Measurements from ENCODE around the gene RPUSD1. TPM values are rescaled to one million over a fixed set of nuclear protein-coding genes. Genes with fewer than 3 reads are reported as not detected.

The RPUSD1 gene
- total RNA-seq, 1 experiment from 2014 or later = 72.6 TPM

GRCh38 chr16:769934-770333 lies 18.2 kb downstream of the RPUSD1 start:
- Histone ChIP-seq H3K9me2 (replicated peaks; ENCODE audit: low read length) (no peaks in the 10 kb centered on the region), H3K4me2 (ENCODE audit: low read length) (no peak overlapping the region), H3K4me3 (ENCODE audit: low read length) (no peak overlapping the region), H3K27ac (ENCODE audit: low read length) (no peak overlapping the region), H3K79me2 (ENCODE audit: low read length) (no peaks in the 10 kb centered on the region), H3K9ac (ENCODE audit: low read length) (no peak overlapping the region), H2AFZ (ENCODE audit: low read length) (no peak overlapping the region), H3K9me3 (ENCODE audit: low read length) (no peaks in the 10 kb centered on the region), H3F3A (ENCODE audit: low read length, unreplicated experiment) (no peaks in the 10 kb centered on the region), H4K20me1 (ENCODE audit: low read length) (no peaks in the 10 kb centered on the region), H3K4me1 (ENCODE audit: insufficient read depth, low read length) (no peaks in the 10 kb centered on the region), H3K36me3 (ENCODE audit: low read depth, low read length) (no peaks in the 10 kb centered on the region), H3K27me3 (ENCODE audit: low read length) (no peaks in the 10 kb centered on the region)
- no peak for ATAC-seq
- no TSS peak for BruUV-seq (replicated peaks)
- CTCF ChIA-PET = no interaction called here
- TF ChIP-seq CTCF (conservative IDR thresholded peaks at IDR 0.05; ENCODE audit: low read depth, low read length) (no peak), EZH2phosphoT487 (IDR thresholded peaks at IDR 0.05; ENCODE audit: borderline replicate concordance, low read length) (no peak), EZH2 (IDR thresholded peaks at IDR 0.05; ENCODE audit: low read length, unreplicated experiment) (no peak)
- POLR2A ChIA-PET (ENCODE audit: unreplicated experiment) = no interaction called here
- intact Hi-C loops (cut with micrococcal nuclease) = no loop called here
- no peak for DNase-seq

- H3K4me1 ChIP-seq (ENCODE audit: insufficient read depth, low read length) = no peaks in the 10 kb centered on the region
- POLR2A ChIA-PET (ENCODE audit: unreplicated experiment) = no interaction called here
- no peaks in the 10 kb centered on the region for H3K79me2 ChIP-seq (ENCODE audit: low read length)
- no peaks in the 10 kb centered on the region for H4K20me1 ChIP-seq (ENCODE audit: low read length)
- H2AFZ ChIP-seq (ENCODE audit: low read length) = no peak overlapping the region
- TF ChIP-seq EZH2phosphoT487 (IDR thresholded peaks at IDR 0.05; ENCODE audit: borderline replicate concordance, low read length) (no peak), EZH2 (IDR thresholded peaks at IDR 0.05; ENCODE audit: low read length, unreplicated experiment) (no peak), CTCF (conservative IDR thresholded peaks at IDR 0.05; ENCODE audit: low read depth, low read length) (no peak)
- CTCF ChIA-PET = no interaction called here
- no peaks in the 10 kb centered on the region for H3F3A ChIP-seq (ENCODE audit: low read length, unreplicated experiment)
- no peaks in the 10 kb centered on the region for H3K9me2 ChIP-seq (replicated peaks; ENCODE audit: low read length)
- H3K4me2 ChIP-seq (ENCODE audit: low read length) = no peak overlapping the region
- no peaks in the 10 kb centered on the region for H3K27me3 ChIP-seq (ENCODE audit: low read length)
- BruUV-seq (replicated peaks) = no TSS peak
- H3K4me3 ChIP-seq (ENCODE audit: low read length) = no peak overlapping the region
- intact Hi-C loops (cut with micrococcal nuclease) = no loop called here
- no peaks in the 10 kb centered on the region for H3K36me3 ChIP-seq (ENCODE audit: low read depth, low read length)
- ATAC-seq = no peak
- H3K9ac ChIP-seq (ENCODE audit: low read length) = no peak overlapping the region
- H3K27ac ChIP-seq (ENCODE audit: low read length) = no peak overlapping the region
- no peak for DNase-seq
- H3K9me3 ChIP-seq (ENCODE audit: low read length) = no peaks in the 10 kb centered on the region
Measured at GRCh38 chr16:769184-769784, 18.9 kb downstream of the RPUSD1 start.

GRCh38 chr16:768428-768827 lies 19.8 kb downstream of the RPUSD1 start:
- TF ChIP-seq EZH2phosphoT487 (IDR thresholded peaks at IDR 0.05; ENCODE audit: borderline replicate concordance, low read length) = no peak
- TF ChIP-seq EZH2 (IDR thresholded peaks at IDR 0.05; ENCODE audit: low read length, unreplicated experiment) = no peak
- no peak for TF ChIP-seq CTCF (conservative IDR thresholded peaks at IDR 0.05; ENCODE audit: low read depth, low read length)
- BruUV-seq (replicated peaks) = no TSS peak
- no peaks in the 10 kb centered on the region for H3K27me3 ChIP-seq (ENCODE audit: low read length)
- no peaks in the 10 kb centered on the region for H4K20me1 ChIP-seq (ENCODE audit: low read length)
- ChIA-PET POLR2A (ENCODE audit: unreplicated experiment) (no interaction called here), CTCF (no interaction called here)
- H3K4me2 ChIP-seq (ENCODE audit: low read length) = no peak overlapping the region
- DNase-seq = no peak
- H3K9ac ChIP-seq (ENCODE audit: low read length) = no peak overlapping the region
- H3K9me2 ChIP-seq (replicated peaks; ENCODE audit: low read length) = no peaks in the 10 kb centered on the region
- H3F3A ChIP-seq (ENCODE audit: low read length, unreplicated experiment) = no peaks in the 10 kb centered on the region
- no peaks in the 10 kb centered on the region for H3K36me3 ChIP-seq (ENCODE audit: low read depth, low read length)
- H3K4me1 ChIP-seq (ENCODE audit: insufficient read depth, low read length) = no peaks in the 10 kb centered on the region
- no peaks in the 10 kb centered on the region for H3K9me3 ChIP-seq (ENCODE audit: low read length)
- no peak overlapping the region for H3K27ac ChIP-seq (ENCODE audit: low read length)
- no peak overlapping the region for H2AFZ ChIP-seq (ENCODE audit: low read length)
- no peak for ATAC-seq
- H3K79me2 ChIP-seq (ENCODE audit: low read length) = no peaks in the 10 kb centered on the region
- no peak overlapping the region for H3K4me3 ChIP-seq (ENCODE audit: low read length)
- intact Hi-C loops (cut with micrococcal nuclease) = no loop called here

All from PC-3 (cell line).